GM11168 (cell line): ENCODE measurements around the gene ADCY3.

Experiments
- in situ Hi-C: fragments of 300-500 bp; cut with MboI; formaldehyde crosslinking; loops from one replicate; pipeline ENCODE4 v1.12.0; 2022; ENCODE audit warnings: low sequenced_read_pairs; ENCODE audit not compliant: unreplicated experiment

Gene ADCY3

DNA sequence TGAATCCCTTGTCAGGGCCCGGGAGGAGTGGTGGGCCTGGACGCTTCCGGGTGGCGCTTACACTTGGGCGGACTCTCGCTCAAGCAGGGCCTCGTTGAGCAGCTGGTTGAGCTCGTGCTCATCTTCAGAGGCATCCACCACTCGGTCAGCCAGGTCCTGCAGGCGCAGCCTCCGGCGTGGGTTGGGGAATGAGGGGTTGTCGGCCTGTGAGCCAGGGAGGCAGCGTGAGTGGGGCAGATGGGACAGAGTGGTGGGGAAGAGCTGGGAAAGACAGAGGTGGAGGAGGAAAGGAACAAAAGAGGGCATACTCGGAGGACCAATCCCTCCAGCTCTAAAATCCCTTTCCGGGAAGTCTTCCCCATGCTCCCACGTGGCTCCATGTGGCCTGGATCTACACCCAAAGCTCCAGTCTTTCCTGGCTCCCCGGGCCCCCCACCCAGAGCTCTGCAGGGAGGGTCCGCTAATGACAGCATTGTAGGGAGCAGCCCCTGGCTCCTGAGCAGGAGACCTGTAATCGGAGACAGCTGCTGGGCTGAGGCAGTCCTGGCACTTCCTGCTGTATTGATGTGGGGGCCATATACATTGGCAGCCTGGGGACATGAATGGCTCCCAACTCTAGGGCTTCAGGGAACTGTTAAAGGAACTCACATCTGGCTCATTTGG is 85.2 kb downstream of the ADCY3 start:
- in situ Hi-C loops = no loop called here

DNA sequence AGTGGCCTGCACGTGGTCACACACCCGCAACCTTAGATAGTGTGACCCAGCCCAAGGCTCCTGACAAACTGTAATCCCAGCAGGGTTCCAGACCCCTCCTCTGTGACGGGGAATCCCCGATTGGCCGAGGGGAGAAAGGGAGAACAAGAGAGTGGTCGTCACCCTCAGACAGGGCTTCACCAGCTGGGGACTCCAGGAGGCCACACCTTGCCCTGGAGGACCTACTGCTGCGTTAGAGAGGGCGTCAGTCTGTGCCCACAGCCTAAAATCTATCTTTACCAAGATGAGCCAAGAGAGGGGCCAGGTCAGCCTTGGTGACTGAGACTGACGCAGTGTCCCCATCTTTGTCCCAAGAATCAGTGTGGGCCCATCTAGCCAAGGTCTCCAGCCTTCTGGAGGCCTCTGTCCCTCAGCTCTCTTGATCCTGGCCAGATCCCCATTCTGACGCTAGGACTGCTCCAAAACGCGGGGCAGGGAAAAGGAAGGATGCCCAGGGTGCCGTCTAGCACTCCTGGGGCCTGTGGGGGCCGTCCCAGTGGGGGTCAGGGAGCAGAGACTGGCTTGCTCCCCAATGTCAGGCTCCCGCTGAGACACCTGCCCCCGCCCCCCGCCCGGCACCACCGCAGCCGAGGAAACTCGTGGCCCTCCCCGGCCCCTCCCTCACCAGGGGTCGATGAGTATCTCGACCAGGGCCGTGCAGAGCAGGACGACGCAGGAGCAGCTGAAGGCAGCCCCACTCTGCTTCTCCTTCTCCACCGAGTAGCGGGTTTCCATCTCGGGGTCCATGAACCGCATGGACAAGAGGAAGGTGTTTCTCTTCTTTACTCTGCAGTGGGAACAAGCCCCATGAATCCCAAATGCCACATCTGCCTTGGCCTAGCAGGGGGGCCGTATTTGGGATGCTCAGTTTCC is 86.0 kb downstream of the ADCY3 start:
- in situ Hi-C loops = no loop called here

DNA sequence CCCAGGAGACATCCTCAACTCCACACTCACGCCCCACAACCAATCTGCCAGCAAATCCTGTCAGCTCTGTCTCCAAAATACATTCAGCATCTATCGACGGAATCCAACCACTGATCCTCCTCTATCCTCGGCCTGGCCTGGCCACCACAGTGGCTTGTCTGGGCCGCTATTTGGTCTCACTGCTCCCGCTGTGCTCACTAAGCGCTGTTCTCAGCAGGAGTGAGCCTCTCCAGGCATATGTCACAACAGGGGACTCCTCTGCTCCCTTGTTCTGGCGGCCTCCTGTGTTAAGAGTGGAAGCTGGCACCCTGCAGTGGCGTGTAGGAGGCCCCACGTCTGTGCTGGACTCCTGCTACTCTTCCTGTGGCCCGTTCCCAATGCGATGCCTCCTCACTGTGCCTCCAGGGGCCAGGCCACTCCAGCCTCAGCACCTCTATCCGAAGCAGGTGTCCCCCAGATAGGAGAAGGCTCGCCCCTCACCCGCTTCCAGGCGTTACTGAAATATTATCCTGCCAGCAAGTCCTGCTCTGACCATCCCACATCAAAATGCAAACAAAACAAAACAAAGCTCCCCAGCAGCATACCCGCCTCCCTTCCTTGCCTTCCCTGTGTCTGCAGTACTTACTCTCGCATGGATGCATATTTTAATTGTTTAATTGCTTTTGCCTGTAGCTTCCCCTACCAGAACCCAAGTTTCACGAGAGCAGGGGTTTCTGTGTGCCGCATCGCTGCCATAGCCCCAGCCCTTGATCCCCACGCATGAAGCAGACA is 86.9 kb downstream of the ADCY3 start:
- in situ Hi-C loops = no loop called here

DNA sequence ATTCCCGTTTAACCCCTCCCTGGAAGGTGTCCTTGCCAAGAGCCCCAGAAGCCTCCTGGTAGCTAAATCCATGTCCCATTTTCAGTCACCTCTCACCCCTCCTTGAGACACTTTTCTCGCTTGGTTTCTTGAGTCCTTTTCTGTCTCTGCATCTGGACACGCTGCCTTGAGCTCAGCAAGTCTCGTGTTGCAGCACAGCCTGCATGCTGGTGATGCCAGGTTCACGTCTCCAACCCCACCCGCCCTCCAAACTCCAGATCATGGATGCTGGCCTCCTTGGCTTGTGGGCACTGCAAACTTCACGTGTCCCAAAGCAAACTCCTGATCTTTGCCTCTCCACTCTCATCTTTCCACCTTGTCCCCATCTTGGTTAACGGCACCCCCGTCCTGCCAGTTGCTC is 87.5 kb downstream of the ADCY3 start:
- in situ Hi-C loops = no loop called here

DNA sequence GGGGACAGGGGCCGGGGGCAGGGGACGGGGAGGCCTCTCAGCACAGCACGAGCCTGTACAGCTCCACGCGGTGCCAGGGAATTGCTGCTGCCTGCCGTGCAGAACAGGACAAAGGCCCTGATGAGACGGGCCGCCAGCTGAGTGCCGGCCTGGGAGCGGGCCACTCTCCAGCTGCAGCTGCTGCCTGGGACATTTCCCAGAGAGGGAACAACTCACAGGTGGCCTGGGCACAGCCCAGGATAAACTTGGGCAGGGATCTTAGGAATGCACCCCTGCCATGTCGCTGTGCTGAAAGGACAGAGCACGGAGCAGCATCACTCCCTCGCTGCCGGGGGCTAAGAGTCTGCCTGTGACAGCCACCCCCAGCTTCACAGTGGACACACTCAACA is 88.0 kb downstream of the ADCY3 start:
- in situ Hi-C loops = no loop called here

DNA sequence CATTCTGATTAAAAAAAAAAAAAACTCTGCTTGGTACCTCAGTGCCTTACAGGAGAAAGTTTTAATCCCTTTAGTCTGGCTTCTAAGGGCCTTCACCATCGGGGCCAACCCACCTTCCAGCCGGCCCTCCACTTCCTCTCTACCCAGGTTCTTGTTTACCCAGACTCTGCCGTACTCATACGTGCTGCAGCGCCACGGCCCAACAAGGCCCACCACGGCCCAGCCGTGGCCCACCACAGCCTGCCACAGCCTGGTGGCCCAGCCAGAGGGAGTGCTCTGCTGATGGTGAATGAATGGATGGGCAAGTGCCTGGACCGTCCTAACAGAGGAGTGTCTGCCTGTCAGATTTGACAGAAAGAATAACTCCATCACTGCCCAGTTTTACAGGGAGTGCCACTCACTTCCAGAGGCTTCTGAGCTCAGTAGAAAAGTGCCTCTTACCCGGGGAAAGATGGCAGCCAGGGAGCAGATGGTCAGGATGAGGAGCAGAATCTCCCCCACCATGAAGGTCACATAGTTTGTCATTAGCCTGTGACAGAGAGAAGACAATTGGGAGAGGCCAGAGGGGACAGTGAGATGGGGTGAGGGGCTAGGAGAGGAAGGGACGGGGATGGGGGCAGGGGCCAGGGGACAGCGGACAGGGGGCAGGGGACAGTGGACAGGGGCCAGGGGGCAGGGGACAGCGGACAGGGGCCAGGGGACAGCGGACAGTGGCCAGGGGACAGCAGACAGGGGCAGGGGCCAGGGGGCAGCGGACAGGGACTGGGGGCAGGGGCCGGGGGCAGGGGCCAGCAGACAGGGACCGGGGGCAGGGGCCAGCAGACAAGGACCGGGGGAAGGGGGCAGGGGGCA is 88.6 kb downstream of the ADCY3 start:
- in situ Hi-C loops = no loop called here

DNA sequence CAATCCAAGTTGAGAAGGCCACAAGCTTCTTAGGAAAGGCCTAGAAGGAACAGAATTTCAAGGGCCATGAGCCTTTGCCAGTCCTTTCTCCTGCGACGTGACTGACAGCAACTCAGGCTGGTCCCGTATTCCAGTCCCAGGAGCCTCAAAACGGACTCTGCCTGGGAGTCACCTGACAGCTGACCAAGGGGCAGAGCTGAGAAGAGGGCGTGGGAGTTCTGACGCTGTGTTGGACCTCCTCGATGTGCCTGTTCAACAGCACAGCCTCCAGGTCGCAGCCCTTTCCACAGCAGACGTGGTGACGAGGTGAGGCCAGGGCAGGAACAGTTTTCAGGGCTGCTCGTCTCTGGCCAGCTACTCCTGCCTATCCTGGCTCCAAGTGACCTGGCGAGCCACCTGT is 89.3 kb downstream of the ADCY3 start:
- in situ Hi-C loops = no loop called here

DNA sequence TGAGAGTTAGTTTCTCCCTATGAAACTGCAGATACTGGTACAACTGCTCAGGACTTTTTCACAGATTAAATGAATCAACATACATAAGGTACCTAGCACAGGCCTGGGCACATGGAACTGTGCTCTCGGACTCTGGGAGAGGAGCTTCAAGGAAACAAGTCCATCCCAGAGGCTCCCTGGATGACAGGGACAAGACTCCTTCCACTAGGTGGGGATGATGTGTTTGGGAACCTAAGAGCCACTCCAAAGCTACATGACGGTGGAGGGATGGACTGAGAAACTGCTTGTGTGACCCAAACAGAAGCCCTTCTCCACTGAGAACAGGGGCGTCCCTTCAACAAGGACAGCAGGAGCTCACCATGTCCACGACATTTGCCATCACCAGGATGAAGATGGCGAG is 89.7 kb downstream of the ADCY3 start:
- in situ Hi-C loops = no loop called here

DNA sequence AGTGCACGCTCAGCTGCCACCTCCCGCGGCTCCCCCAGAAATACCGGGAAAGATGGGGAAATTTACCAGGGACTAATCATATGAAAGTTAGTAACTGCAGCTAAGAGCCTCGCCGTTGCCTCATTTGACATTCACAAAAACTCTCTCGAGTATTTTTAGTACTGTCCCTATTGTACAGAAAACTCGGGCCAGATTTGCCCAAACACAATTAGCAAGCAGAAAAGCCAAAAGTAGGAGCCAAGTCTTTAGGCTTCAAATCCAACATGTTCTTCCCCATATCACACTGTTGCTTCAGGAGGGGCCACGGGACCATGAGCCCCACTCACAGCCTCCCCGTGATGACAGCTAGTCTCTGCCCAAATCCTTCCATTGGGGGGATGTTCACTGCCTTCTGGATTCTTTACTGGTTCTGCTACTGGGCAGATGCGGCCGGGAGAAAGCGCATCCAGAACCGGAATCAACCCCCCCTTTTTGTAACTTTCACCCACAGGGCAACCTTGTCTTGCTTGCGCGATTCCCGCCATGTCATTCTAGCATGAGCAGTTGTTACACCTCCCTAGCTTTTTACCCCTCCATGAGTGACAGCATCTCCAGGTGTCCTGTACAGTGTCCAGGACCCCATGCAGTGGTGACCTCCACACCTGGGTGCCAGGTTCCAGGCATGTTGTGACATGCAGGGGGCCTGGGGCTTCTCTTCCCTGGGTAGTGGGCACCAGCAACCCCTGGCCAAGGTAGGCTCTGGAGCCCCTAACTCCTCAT is 91.6 kb downstream of the ADCY3 start:
- in situ Hi-C loops = loop anchor here (5.0 kb wide), 1 partner anchor 406 kb away; no protein-coding TSS in a partner anchor

DNA sequence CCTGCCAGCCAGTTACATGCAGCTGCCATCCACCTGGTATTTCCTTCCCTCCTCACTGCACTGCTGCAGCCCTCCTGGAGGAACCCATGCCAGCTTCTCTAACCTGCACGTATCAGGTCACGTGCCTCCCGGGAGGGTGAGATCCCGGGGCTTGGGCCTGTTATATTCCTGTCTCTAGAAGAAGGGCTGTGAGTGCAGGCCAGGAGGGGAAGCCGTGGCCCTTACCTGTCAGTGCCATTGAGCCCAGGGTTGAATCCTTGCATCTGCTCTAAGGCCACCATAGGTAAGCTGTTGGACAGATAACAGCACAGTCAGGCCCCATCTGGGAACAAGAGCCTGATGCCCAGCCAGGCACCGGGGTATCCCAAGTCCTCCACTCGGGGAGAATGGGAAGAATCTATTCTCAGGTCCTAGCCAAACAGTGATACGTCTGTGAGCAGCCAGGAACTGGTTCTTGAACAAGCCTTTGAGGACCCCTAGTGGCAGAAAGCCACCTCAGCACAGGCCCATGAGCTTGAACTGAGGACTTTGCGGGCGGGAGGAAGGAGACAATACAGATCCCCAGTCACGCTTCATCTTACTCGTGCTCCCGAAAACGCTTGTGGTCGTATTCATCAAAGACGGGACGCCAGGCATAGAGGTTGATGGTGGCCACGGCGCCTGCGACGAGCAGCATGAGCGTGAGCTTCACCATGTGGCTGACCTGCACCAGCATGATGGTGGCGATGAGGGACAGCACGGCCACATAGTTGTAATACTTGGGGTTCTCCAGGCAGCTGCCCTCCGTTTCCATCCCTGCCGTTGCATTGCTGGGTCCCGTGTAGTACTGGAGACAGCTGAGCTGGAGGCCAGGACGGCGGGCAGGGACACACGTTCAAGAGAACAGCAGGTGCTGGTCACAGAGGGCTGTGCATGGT is 92.5 kb downstream of the ADCY3 start:
- in situ Hi-C loops = loop anchor here (5.0 kb wide), 1 partner anchor 405 kb away; no protein-coding TSS in a partner anchor

DNA sequence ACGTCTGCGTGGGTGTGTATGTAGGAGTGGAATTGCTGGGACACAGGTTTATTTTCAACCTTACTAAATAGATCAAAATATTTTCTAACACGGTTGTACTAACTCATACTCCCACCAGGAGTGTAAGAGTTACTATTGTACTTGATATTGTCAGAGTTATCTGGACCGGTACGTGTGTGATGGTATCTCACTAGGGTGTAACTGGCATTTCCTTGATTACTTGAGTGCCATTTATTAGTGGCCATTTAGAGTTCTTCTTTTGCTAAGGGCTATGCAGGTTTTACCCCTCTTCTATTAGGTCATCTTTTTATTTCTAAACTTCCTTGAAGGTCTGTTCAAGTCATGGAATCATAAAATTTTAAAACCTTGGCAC is 93.3 kb downstream of the ADCY3 start:
- in situ Hi-C loops = loop anchor here (5.0 kb wide), 1 partner anchor 404 kb away; no protein-coding TSS in a partner anchor

DNA sequence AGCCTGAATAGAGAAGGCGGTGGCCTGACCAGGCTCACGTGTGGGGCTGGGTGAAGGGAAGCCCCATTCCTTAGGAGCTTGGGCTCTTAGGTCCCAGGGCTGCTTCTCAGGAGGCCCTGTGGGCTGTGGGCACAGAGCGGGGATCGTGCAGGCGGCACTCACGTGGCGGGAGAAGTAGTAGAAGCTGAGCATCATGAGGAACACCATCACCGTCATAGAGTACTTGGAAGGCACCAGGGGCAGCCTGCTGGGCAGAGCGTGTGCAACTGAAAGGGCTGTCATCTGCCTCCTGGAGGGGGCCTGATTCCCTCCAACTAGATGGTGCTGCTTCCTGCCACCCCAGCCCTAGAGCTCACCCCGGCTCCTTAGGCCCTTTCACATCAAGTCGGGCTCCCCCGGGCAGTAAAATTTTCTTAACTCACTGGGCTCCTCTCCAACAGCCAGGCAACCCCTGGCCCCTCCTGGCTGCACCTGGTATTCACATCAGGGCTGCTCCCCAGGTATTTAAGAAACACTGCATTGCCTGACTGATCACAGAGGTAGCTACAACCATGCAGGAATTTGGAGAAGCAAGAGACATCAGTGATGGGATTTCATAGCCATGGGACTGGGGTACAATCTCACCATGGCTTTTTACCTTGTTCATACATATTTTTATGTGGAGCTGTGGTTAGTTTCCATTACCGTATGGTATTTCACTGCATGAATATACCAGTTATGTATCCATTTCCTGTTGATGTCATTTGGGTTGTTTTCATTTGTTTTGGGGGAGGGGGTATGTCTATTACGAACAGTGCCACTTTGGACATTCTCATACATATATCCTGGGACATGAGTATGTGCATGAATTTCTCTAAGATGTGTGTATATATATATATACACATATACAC is 93.9 kb downstream of the ADCY3 start:
- in situ Hi-C loops = loop anchor here (5.0 kb wide), 1 partner anchor 404 kb away; no protein-coding TSS in a partner anchor

DNA sequence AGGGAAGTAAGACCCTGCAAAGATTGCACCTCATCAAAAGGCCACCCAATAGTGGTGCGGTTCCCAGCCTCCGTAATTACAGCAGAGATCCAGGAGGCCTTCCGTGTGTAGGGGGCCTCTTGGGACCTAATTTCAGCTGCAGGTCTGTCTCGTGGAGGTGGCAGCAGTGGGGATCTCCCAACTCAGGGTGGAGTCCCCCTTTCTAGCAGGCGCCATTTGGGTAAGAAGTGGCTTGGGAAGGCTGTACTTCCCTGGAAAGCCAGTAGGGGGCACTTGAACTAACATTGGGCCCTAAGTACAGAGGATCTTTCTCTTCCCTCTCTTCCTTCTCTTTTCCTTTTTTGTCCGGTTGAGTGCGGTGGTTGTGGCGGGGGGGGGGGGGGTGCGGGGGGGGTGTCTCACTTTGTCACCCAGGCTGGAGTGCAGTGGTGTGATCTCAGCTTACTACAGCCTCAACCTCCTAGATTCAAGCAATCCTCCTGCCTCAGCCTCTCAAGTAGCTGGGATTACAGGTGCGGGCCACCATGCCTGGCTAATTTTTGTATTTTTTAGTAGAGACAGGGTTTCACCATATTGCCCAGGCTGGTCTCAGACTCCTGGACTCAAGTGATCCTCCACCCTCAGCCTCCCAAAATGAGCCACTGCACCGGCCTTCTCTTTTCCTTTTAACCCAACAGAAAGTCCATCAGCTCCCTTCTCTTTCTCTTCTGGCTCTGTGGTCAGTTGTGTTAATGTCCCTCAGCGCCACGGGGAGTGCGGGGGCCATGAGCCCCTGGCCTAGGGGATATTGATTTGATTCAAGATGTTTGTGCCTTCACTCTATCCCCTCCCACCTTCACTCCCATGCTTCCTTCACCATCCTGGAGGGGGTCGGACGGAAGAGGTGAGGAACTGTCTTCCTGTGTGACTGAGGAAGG is 94.8 kb downstream of the ADCY3 start:
- in situ Hi-C loops = loop anchor here (5.0 kb wide), 2 partner anchors 213 to 403 kb away; no protein-coding TSS in a partner anchor

DNA sequence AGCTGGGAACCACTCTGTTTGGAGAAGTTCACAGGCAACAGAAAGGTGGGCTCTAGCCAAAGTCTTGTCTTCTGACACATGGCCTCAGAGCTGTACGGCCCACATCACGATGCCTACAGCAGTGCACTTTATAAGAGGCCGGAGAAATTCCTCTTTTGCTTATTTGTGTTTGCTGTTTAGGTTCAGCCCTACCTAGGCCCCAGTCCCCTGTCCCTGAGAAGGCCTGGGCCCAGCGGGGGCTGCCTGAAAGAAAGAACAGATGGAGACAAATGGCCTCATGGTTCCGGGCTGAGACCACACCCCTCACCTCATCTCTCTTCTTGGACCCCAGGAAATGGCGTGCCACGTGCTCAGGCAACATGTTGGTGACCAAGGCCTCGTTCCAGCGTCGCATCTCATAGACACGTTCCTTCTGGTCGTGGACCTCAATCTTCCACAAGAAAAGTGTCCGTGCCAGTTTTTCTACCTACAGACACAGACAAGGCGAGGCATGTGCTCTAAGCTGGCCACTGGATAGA is 95.9 kb downstream of the ADCY3 start:
- in situ Hi-C loops = loop anchor here (5.0 kb wide), 1 partner anchor 212 kb away; no protein-coding TSS in a partner anchor

DNA sequence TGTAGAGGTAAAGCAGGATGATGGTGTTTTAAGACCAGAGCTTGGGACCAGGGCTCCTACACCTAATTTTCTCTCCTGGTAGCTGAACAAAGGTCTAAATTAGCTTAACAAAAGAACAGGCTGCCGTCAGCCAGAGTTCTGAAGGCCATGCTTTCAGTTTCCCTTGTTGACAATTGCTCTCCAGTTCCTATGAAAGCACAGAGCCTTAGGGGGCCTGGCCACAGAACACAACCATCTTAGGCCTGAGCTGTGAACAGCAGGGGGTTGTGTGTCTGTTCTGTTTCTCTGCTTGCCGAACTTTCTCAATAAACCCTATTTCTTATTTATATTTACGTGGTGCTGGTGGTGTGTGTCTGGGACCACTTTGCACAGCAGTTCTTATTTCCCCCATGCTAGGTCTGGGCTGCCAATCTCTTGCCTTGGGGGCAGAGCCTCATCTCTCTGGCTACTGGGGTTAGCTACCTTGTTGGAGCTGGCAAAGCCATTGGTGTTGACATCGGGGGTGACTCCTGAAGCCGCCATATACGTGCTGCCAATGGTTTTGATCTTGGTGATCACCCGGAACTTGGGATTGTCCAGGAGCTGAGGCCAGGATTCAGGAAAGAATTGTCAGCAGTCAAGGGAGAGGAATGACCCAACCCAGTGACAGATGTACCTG is 97.9 kb downstream of the ADCY3 start:
- in situ Hi-C loops = loop anchor here (5.0 kb wide), 1 partner anchor 210 kb away; no protein-coding TSS in a partner anchor
